Muscle layer of duodenum (tissue), 2 donors: Measurements from ENCODE around the gene NPC1L1.

Source experiments
- H3K27ac ChIP-seq: one replicate; pipeline ENCODE4 v1.7.0; 2013; ENCODE audit warnings: mild to moderate bottlenecking, low read length
- H3K27me3 ChIP-seq: one replicate; pipeline ENCODE4 v1.7.0; 2013; ENCODE audit warnings: low read depth, mild to moderate bottlenecking, control low read depth, low read length
- H3K36me3 ChIP-seq, 2 donors: one replicate each; pipeline ENCODE4 v1.7.0; 2013; ENCODE audit warnings: low read length in 2 of 2, control low read depth in 1 of 2, mild to moderate bottlenecking in 1 of 2; ENCODE audit not compliant: insufficient read depth in 2 of 2, control insufficient read depth in 1 of 2
- H3K4me1 ChIP-seq, 2 donors: one replicate each; pipeline ENCODE4 v1.7.0; 2013; ENCODE audit warnings: low read length in 2 of 2, mild to moderate bottlenecking in 2 of 2, control low read depth in 1 of 2, moderate library complexity in 1 of 2; ENCODE audit not compliant: insufficient read depth in 2 of 2, control insufficient read depth in 1 of 2
- H3K4me3 ChIP-seq, 2 donors: one replicate each; pipeline ENCODE4 v1.7.0; 2013; ENCODE audit warnings: low read length in 2 of 2, low read depth in 1 of 2, mild to moderate bottlenecking in 1 of 2
- H3K9me3 ChIP-seq, 2 donors: one replicate each; pipeline ENCODE4 v1.7.0; 2013; ENCODE audit warnings: low read length in 2 of 2, control low read depth in 1 of 2, mild to moderate bottlenecking in 1 of 2; ENCODE audit not compliant: control insufficient read depth in 1 of 2
- donor health status: healthy.

NPC1L1 gene

GRCh38 chr7:44574287-44574872, 33.2 kb upstream of the NPC1L1 start:
- Histone ChIP-seq H3K4me3 (peak overlapping the region; percentile 89 to 99), H3K27me3 (no peaks in the 10 kb centered on the region), H3K4me1 (peaks cover 9 to 24% of the 10 kb centered on the region in 2 donors), H3K36me3 (peaks cover 38 to 52% of the 10 kb centered on the region in 2 donors), H3K9me3 (no peaks in the 10 kb centered on the region), H3K27ac (peak overlapping the region; percentile 86)

- H3K27me3 ChIP-seq, result no peaks in the 10 kb centered on the region
- peaks cover 40 to 52% of the 10 kb centered on the region in 2 donors for H3K36me3 ChIP-seq
- no peaks in the 10 kb centered on the region for H3K9me3 ChIP-seq
- peaks cover 9 to 24% of the 10 kb centered on the region in 2 donors for H3K4me1 ChIP-seq
- H3K27ac ChIP-seq, result peak within 1 kb of the TSS; percentile 86
- peak within 1 kb of the TSS; percentile 89 to 99 for H3K4me3 ChIP-seq
These were observed 32.5 kb upstream of the NPC1L1 start, which contains the start of gene DDX56 for GRCh38 chr7:44573464-44574286. Gene DDX56 (minus strand): TSS chr7:44573908. CDS start chr7:44573895, 13 bp downstream.

- peak overlapping the region; percentile 86 for H3K27ac ChIP-seq
- H3K4me3 ChIP-seq, result peak overlapping the region; percentile 89 to 99
- no peaks in the 10 kb centered on the region for H3K9me3 ChIP-seq
- H3K27me3 ChIP-seq, result no peaks in the 10 kb centered on the region
- H3K4me1 ChIP-seq, result peaks cover 9 to 24% of the 10 kb centered on the region in 2 donors
- H3K36me3 ChIP-seq, result peaks cover 49 to 53% of the 10 kb centered on the region in 2 donors
These were observed 31.6 kb upstream of the NPC1L1 start for GRCh38 chr7:44572771-44573170.

GRCh38 chr7:44569959-44570358, 28.8 kb upstream of the NPC1L1 start:
- Histone ChIP-seq H3K27ac (no peak overlapping the region), H3K4me1 (peaks cover 9 to 20% of the 10 kb centered on the region in 2 donors), H3K36me3 (peaks cover 66 to 76% of the 10 kb centered on the region in 2 donors), H3K27me3 (no peaks in the 10 kb centered on the region), H3K9me3 (no peaks in the 10 kb centered on the region), H3K4me3 (no peak overlapping the region)

DNA sequence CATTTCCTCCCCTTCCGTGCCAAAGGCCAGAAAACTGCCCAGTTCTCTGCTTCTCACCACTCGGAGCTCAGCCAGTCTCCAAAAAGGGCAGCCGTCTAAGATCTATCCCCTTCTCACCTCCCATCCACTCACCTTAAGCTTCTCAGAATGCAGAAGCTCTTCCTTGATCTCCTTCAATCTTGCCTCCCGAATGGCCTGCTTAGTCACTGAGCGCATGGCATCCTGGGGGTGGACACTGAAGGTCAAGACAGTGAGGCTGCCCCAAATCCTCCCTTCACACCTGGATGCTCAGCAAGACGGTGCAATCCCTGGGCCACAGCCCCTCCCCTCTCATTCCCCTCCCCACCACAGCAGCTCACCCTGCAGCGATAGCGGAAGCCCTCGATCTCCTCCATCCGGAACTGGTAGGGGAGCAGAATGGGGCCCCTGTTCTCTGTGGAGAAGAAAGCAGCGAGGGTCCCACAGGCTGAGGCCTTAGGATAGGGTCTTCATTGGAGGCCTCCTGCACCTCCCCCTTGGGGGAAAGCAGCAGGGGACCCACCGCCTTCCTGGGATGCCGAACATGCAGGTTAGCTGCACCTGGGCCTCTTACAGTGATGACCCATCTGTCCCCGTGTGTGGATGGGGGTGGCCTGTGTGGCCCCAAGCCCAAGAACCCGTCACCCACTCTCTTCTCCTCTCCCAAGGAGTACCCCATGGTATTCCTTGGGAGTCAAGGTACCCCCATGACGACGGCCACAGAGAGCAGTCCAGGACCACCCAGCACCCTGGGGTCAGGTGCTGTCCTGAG, 27.8 kb upstream of the NPC1L1 start:
- Histone ChIP-seq H3K36me3 (peaks cover 76 to 86% of the 10 kb centered on the region in 2 donors), H3K9me3 (no peaks in the 10 kb centered on the region), H3K27me3 (no peaks in the 10 kb centered on the region), H3K4me1 (peaks cover 9 to 13% of the 10 kb centered on the region in 2 donors), H3K4me3 (no peak overlapping the region), H3K27ac (no peak overlapping the region)

DNA sequence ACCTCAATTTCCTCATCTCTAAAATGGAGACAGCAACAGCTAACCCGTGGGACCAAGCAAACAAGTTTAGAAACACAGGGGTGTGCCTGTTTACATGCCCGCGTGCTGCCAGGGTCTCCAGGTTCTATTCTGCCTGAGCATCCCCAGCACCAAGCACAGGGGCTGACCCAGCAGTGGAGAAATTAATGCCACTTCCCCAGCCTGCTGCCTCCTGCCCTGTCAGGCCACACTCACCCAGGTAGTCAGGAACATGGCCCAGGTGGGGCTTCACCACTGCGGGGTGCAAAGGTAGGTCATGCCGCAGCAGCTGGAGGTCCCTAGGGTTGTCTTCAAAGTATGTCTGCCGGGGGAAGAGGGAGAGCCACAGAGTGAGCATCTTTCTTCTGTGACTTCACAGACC, 26.8 kb upstream of the NPC1L1 start:
- Histone ChIP-seq H3K9me3 (no peaks in the 10 kb centered on the region), H3K4me3 (no peak overlapping the region), H3K36me3 (peaks cover 76 to 88% of the 10 kb centered on the region in 2 donors), H3K4me1 (peaks cover 5 to 7% of the 10 kb centered on the region in 2 donors), H3K27me3 (no peaks in the 10 kb centered on the region), H3K27ac (no peak overlapping the region)

DNA sequence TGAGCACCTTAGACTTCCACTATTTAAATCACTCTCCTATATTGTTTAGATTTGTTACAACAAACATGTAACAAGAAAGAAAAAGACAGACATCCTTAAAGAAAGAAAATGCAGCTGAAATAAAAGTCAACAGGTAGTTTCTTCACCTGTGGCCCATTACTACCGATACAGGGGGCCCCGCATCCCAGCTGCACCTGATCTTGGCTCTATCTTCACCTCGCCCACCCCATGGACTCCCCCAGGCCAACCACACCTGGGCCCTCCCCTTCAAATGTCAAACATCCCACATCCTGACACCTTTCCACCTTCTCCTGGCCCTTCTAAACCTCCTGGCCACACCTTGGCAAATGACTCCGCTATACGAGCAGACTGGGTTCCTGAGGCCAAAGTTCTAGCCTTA, 25.6 kb upstream of the NPC1L1 start:
- Histone ChIP-seq H3K4me1 (no peaks in the 10 kb centered on the region), H3K9me3 (no peaks in the 10 kb centered on the region), H3K27me3 (no peaks in the 10 kb centered on the region), H3K4me3 (no peak overlapping the region), H3K27ac (no peak overlapping the region), H3K36me3 (peaks cover 64 to 77% of the 10 kb centered on the region in 2 donors)

- no peak overlapping the region for H3K27ac ChIP-seq
- peaks cover 59 to 70% of the 10 kb centered on the region in 2 donors for H3K36me3 ChIP-seq
These were observed 24.8 kb upstream of the NPC1L1 start for GRCh38 chr7:44565795-44566559.

DNA sequence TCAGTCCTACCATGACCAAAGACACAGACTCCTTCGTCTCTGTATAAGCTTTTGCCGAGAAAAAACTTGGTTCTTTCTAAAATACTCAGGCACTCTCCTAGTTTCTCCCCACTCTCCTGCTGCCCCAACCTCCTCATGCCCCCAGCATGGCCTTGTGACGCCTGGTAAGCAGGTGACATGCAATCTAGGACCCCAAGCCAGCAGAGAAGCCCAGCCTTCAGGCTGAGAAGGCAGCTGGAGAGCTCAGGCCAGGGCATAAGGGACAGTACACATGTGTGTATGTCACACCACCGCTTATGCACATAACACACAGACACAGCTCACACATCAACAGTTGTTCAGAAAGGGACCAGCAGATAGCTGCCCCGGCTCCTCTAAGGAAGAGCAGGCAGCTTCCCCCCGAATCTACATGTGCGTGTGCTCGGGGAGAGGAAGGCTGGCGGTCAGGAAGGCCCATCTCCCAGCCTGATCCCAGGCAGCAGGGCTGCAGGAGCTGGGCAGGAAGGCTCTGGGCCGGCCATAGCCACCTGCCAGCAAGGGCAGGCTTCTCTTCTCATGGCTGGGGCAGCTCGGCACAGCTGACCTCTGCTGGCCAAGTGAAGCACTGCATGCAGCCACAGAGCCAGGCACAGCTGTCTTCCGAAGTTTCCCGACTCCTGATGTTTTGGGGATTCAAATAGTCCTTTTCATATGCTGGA, 24.1 kb upstream of the NPC1L1 start:
- Histone ChIP-seq H3K4me3 (no peak overlapping the region), H3K9me3 (no peaks in the 10 kb centered on the region), H3K27ac (no peak overlapping the region), H3K27me3 (no peaks in the 10 kb centered on the region), H3K4me1 (no peaks in the 10 kb centered on the region), H3K36me3 (peaks cover 52 to 63% of the 10 kb centered on the region in 2 donors)

More at GRCh38 chr7:44565795-44566559, 24.8 kb upstream of the NPC1L1 start:
- Histone ChIP-seq H3K27me3 (no peaks in the 10 kb centered on the region), H3K4me3 (no peak overlapping the region), H3K9me3 (no peaks in the 10 kb centered on the region), H3K4me1 (no peaks in the 10 kb centered on the region)

DNA sequence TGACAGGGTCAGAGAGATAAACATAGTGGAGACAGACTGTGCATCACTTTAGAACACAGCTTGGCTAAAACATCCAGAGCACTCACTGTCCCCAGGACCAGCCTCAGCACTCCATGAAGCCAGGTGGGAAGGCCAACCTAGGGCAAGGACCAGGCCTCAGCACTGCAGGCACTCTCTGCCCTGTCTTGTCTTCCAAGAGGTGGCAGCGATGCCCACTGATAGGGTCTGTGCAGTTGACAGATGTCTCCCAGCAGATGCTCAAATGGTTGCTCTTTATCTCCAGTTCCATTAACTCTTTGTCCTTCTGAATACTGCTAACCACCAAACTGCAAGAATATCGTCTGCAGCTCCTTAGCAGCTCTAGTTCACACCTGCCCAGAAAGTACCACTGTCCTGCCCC, 23.5 kb upstream of the NPC1L1 start:
- Histone ChIP-seq H3K27ac (no peak overlapping the region), H3K4me3 (no peak overlapping the region), H3K27me3 (no peaks in the 10 kb centered on the region), H3K36me3 (peaks cover 45 to 56% of the 10 kb centered on the region in 2 donors), H3K4me1 (no peaks in the 10 kb centered on the region), H3K9me3 (no peaks in the 10 kb centered on the region)
